ENCODE results near the gene CHMP6. TPM values are rescaled to one million over a fixed set of nuclear protein-coding genes. Genes with fewer than 3 reads are reported as not detected.

CHMP6 gene
- total and polyA plus RNA-seq, 12 donors: 17.5 to 30.6 (median 22.8) TPM

GRCh38 chr17:80983545-80983944 lies 8.1 kb upstream of the CHMP6 start:
- H3K27me3 ChIP-seq: peaks cover 0 to 27% (median 18%) of the 10 kb centered on the region in 7 donors
- TF ChIP-seq CTCF (IDR thresholded peaks at IDR 0.05): no peak
- H3K4me3 ChIP-seq: no peak overlapping the region
- H3K27ac ChIP-seq: no peak overlapping the region
- no peaks in the 10 kb centered on the region for H3K9me3 ChIP-seq
- ATAC-seq (no peak), DNase-seq (no peak)
- intact Hi-C loops (cut with DNase I): loop anchor here in 6 of 10 donors (5.0 to 10.0 kb wide), 4 partner anchors 116 to 556 kb away; no protein-coding TSS in a partner anchor
- H3K4me1 ChIP-seq: peaks cover 3 to 29% (median 15%) of the 10 kb centered on the region in 9 donors
- no peaks in the 10 kb centered on the region for H3K36me3 ChIP-seq
- 72 to 74% methylated on average over 17 of the region's 17 CpGs for WGBS, 2 donors

- 33 to 41% methylated on average over 7 of the region's 7 CpGs for WGBS, 2 donors
- TF ChIP-seq CTCF (IDR thresholded peaks at IDR 0.05): peak in 1 of 9 donors; percentile 12
- peak in 4 of 8 donors; percentile 4 to 58 (median 20) for ATAC-seq
- no peak overlapping the region for H3K4me3 ChIP-seq
- peaks cover 0 to 31% (median 12%) of the 10 kb centered on the region in 7 donors for H3K27me3 ChIP-seq
- H3K4me1 ChIP-seq: peaks cover 5 to 35% (median 15%) of the 10 kb centered on the region in 9 donors
- DNase-seq: no peak
- peak overlapping the region in 1 of 10 donors; percentile 12 for H3K27ac ChIP-seq
- no peaks in the 10 kb centered on the region for H3K36me3 ChIP-seq
- intact Hi-C loops (cut with DNase I): loop anchor here in 7 of 10 donors (5.0 to 10.0 kb wide), 5 partner anchors 113 to 557 kb away; no protein-coding TSS in a partner anchor
- H3K9me3 ChIP-seq: no peaks in the 10 kb centered on the region
These were observed 6.9 kb upstream of the CHMP6 start for GRCh38 chr17:80984749-80985148.

GRCh38 chr17:80986046-80986445 lies 5.6 kb upstream of the CHMP6 start:
- H3K27ac ChIP-seq: no peak overlapping the region
- H3K9me3 ChIP-seq: no peaks in the 10 kb centered on the region
- intact Hi-C loops (cut with DNase I): loop anchor here in 2 of 10 donors (5.0 to 10.0 kb wide), 2 partner anchors 111 to 119 kb away; no protein-coding TSS in a partner anchor
- H3K4me1 ChIP-seq: peaks cover 2 to 32% (median 15%) of the 10 kb centered on the region in 9 donors
- H3K27me3 ChIP-seq: peaks cover 0 to 23% (median 2%) of the 10 kb centered on the region in 7 donors
- TF ChIP-seq CTCF (IDR thresholded peaks at IDR 0.05): no peak
- no peak overlapping the region for H3K4me3 ChIP-seq
- ATAC-seq (no peak), DNase-seq (no peak)
- no peaks in the 10 kb centered on the region for H3K36me3 ChIP-seq
- WGBS, 2 donors: 81 to 86% methylated on average over 7 of the region's 7 CpGs

GRCh38 chr17:80986816-80987475 lies 4.7 kb upstream of the CHMP6 start:
- DNase-seq (peak in 1 of 2 donors; percentile 39), ATAC-seq (peak in 3 of 8 donors; percentile 18 to 41 (median 25))
- Histone ChIP-seq H3K9me3 (no peaks in the 10 kb centered on the region), H3K36me3 (no peaks in the 10 kb centered on the region), H3K27ac (no peak overlapping the region), H3K4me3 (no peak overlapping the region), H3K27me3 (peaks cover 0 to 14% (median 0%) of the 10 kb centered on the region in 7 donors), H3K4me1 (peaks cover 0 to 31% (median 12%) of the 10 kb centered on the region in 9 donors)
- no peak for TF ChIP-seq CTCF (IDR thresholded peaks at IDR 0.05)
- intact Hi-C loops (cut with DNase I): loop anchor here in 2 of 10 donors (5.0 to 10.0 kb wide), 2 partner anchors 110 to 118 kb away; no protein-coding TSS in a partner anchor
- WGBS, 2 donors: 68 to 70% methylated on average over 18 of the region's 18 CpGs
